ENCODE results near the gene PLPPR3. TPM values are rescaled to one million over a fixed set of nuclear protein-coding genes. Genes with fewer than 3 reads are reported as not detected.
A peak's percentile ranks its signal among the peaks of the same experiment; 100 is the strongest.

The PLPPR3 gene
- total and polyA plus RNA-seq, 2 experiments from 2014 or later = 65.7 to 88.2 TPM

- peaks cover 13% of the 10 kb centered on the region for H3K4me1 ChIP-seq (ENCODE audit: low read depth)
- no peak for DNase-seq (ENCODE audit: low read depth in 1 of 2, low spot score in 1 of 2)
- TF ChIP-seq, protein P1, sequence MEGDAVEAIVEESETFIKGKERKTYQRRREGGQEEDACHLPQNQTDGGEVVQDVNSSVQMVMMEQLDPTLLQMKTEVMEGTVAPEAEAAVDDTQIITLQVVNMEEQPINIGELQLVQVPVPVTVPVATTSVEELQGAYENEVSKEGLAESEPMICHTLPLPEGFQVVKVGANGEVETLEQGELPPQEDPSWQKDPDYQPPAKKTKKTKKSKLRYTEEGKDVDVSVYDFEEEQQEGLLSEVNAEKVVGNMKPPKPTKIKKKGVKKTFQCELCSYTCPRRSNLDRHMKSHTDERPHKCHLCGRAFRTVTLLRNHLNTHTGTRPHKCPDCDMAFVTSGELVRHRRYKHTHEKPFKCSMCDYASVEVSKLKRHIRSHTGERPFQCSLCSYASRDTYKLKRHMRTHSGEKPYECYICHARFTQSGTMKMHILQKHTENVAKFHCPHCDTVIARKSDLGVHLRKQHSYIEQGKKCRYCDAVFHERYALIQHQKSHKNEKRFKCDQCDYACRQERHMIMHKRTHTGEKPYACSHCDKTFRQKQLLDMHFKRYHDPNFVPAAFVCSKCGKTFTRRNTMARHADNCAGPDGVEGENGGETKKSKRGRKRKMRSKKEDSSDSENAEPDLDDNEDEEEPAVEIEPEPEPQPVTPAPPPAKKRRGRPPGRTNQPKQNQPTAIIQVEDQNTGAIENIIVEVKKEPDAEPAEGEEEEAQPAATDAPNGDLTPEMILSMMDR (IDR thresholded peaks at IDR 0.05; ENCODE audit: low read depth, low read length) = no peak
Observed at GRCh38 chr19:791007-791566, 30.7 kb downstream of the PLPPR3 start.

GRCh38 chr19:789701-790060 is 32.1 kb downstream of the PLPPR3 start:
- no peaks in the 10 kb centered on the region for H3K36me3 ChIP-seq
- peak overlapping the region; percentile 83 for H3K27ac ChIP-seq
- no peak overlapping the region for H3K4me3 ChIP-seq
- TF ChIP-seq, protein P1 (IDR thresholded peaks at IDR 0.05; ENCODE audit: low read depth, low read length) = no peak
- DNase-seq (ENCODE audit: low read depth in 1 of 2, low spot score in 1 of 2) = no peak
- no peaks in the 10 kb centered on the region for H3K27me3 ChIP-seq
- no peaks in the 10 kb centered on the region for H3K9me3 ChIP-seq (ENCODE audit: low read depth)
- H3K4me1 ChIP-seq (ENCODE audit: low read depth) = peaks cover 13% of the 10 kb centered on the region

More at GRCh38 chr19:791007-791566, 30.7 kb downstream of the PLPPR3 start:
- Histone ChIP-seq H3K9me3 (ENCODE audit: low read depth) (no peaks in the 10 kb centered on the region), H3K27me3 (no peaks in the 10 kb centered on the region), H3K4me3 (no peak overlapping the region), H3K27ac (peak overlapping the region; percentile 57), H3K36me3 (no peaks in the 10 kb centered on the region)

DNA sequence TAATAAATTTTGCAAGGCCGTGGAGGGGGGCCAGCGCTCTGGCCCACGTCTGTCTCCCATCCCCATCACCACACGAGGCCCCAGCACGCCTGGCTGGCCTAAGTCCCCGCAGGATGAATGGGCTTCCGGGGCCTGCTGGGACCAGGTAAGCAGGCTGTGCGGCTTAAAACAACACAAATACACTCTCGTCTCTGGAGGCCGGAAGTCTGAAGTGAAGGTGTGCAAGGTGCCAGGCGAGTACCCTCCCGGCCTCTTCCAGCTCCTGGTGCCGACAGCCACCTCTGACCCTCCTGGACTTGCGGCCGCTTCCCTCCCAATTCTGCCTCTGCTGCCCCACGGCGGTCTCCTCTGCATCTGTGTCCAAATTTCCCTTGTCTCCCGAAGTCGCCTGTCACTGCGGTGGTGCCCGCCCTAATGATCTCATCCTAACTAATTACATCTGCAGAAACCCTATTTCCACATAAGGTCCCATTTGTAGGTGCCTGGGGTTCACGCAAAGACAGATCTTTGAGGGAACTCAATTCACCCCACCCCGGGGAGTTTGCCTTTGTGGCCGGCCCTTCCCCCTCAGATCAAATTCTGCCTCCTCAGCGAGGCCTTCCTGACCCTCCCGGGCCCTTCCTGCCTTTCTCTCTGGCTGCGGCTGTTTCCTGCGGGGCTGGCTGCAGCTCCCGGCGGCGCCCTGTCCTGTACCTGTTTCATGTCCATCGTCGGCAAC is 32.6 kb downstream of the PLPPR3 start:
- no peaks in the 10 kb centered on the region for H3K27me3 ChIP-seq
- TF ChIP-seq, protein P1 (IDR thresholded peaks at IDR 0.05; ENCODE audit: low read depth, low read length) = no peak
- DNase-seq (ENCODE audit: low read depth in 1 of 2, low spot score in 1 of 2) = peak in 1 of 2 donors; percentile 54

DNA sequence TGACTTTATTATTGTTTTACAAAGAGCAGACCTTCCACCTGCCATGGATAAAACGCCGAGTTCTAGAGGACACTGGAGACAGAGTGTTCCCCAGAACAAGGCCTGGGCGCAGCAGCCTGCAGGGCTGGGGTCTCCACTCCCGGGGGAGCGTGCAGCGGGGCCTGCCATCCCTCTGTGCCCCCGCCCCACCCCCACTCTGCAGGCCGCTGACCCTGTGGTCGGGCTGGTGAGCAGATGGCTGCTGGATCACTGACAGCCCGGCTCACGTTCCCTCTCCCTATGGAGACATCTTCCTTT is 33.1 kb downstream of the PLPPR3 start:
- no peaks in the 10 kb centered on the region for H3K27me3 ChIP-seq
- no peak for DNase-seq (ENCODE audit: low read depth in 1 of 2, low spot score in 1 of 2)
- TF ChIP-seq, protein P1 (IDR thresholded peaks at IDR 0.05; ENCODE audit: low read depth, low read length) = no peak
- no peak overlapping the region for H3K4me3 ChIP-seq
- H3K9me3 ChIP-seq (ENCODE audit: low read depth) = no peaks in the 10 kb centered on the region
- H3K4me1 ChIP-seq (ENCODE audit: low read depth) = peaks cover 13% of the 10 kb centered on the region
- H3K27ac ChIP-seq = peak overlapping the region; percentile 83
- no peaks in the 10 kb centered on the region for H3K36me3 ChIP-seq

More for the DNA sequence above, 32.6 kb downstream of the PLPPR3 start:
- no peak overlapping the region for H3K4me3 ChIP-seq
- H3K36me3 ChIP-seq = no peaks in the 10 kb centered on the region
- H3K4me1 ChIP-seq (ENCODE audit: low read depth) = peaks cover 13% of the 10 kb centered on the region
- peak overlapping the region; percentile 83 for H3K27ac ChIP-seq
- no peaks in the 10 kb centered on the region for H3K9me3 ChIP-seq (ENCODE audit: low read depth)

- Histone ChIP-seq H3K27ac (no peak overlapping the region), H3K9me3 (ENCODE audit: low read depth) (no peaks in the 10 kb centered on the region), H3K4me1 (ENCODE audit: low read depth) (peaks cover 18% of the 10 kb centered on the region), H3K36me3 (no peaks in the 10 kb centered on the region), H3K27me3 (no peaks in the 10 kb centered on the region), H3K4me3 (no peak overlapping the region)
- TF ChIP-seq, protein P1 (IDR thresholded peaks at IDR 0.05; ENCODE audit: low read depth, low read length) = no peak
- no peak for DNase-seq (ENCODE audit: low read depth in 1 of 2, low spot score in 1 of 2)
Observed at GRCh38 chr19:787536-787935, 34.2 kb downstream of the PLPPR3 start.

All from cardiac muscle cell (in vitro differentiated cells and primary cell).